Left kidney (tissue), 2 donors: ENCODE measurements around the gene SMURF2. TPM values are rescaled to one million over a fixed set of nuclear protein-coding genes. Genes with fewer than 3 reads are reported as not detected.
"Not testable (repeated sequence)": the region's sequence is repeated elsewhere in the genome, so short reads cannot be mapped to it uniquely, and the experiment has no call there.

Source experiments
- DNase-seq: peaks from one replicate; pipeline ENCODE4 v3.0.0-alpha.2; 2013
- polyA plus RNA-seq: library from polyadenylated mRNA; unstranded; fragments of 120-200 nt; gene quantifications from one replicate; pipeline ENCODE4 v1.2.1, GENCODE V29; 2013; ENCODE audit not compliant: insufficient read length

The SMURF2 gene
- polyA plus RNA-seq, 1 donor, result 42.5 TPM

DNA sequence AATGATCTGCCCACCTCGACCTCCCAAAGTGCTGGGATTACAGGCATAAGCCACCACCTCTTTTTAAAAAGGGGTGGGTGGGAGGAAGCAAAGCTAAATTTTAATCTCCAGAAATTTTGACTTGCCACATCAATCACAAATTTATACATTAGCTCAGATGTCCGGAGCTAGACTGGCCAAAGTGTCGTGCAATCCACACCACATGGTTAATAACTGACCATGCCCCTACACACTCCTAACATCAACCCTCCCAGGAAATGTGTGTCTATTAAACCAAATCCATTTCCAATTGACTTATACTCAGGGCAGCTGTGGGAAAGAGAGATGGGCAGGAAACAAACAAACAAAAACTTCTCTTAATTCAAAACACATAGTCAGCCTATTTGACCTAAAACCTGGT is 29.9 kb downstream of the SMURF2 start:
- DNase-seq, result no peak

DNA sequence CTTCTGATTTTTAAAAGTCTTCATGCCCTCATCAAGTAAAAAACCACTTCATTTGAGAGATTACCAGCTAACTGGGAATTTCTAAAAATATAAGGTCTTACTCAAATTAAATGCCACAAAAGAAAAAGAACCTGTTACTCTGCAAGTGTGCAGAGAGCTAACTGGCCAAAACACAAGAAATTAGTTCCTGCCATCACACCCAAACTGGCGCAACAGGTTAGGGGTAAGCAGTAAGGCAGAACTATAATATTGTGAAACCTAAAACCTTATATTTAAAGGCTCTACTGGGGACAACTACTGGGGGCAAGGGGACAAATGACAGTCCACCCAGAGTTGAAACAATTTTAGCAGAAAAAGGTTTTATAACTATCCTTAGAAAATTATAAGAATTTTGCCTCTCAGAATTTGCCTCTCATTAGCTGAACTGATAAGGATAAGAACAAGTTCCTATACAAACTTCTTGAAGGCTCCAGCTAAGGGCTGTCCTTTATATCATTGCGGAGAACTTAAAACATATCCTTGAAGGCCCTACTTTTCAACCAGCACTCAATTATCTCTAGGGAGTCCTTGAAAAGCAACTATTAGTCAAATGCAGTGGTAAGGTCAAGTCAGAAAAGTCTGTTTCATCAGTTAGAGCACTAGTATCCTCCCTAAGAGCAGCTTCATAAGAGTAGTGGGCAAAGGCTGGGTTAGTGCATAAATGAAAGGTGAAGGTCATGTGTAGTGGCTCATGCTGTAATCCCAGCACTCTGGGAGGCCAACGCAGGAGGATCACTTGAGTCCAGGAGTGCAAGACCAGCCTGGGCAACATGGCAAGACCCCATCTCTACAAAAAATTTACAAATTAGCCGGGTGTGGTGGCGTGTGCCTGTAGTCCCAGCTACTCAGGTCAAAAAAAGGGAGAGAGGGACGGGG is 31.5 kb downstream of the SMURF2 start:
- DNase-seq, result no peak

GRCh38 chr17:64628641-64629040 is 33.5 kb downstream of the SMURF2 start:
- DNase-seq, result no peak

GRCh38 chr17:64627797-64628196 is 34.3 kb downstream of the SMURF2 start:
- no peak for DNase-seq

DNA sequence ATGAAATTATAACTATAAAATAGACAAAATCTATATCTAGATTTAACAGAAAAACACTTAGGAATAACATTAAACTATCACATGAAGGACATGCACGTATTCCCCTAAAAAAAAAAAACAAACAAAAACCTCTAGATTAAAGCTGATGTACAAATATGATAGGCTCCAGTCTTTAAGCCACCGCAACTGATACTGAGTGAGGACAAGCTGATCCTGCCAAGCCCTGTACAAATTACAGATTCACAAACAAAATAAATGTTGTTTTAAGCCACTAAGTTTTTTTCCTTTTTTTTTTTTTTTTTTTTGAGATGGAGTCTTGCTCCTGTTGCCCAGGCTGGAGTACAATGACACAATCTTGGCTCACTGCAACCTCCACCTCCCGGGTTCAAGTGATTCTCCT is 35.3 kb downstream of the SMURF2 start:
- DNase-seq, result no peak

DNA sequence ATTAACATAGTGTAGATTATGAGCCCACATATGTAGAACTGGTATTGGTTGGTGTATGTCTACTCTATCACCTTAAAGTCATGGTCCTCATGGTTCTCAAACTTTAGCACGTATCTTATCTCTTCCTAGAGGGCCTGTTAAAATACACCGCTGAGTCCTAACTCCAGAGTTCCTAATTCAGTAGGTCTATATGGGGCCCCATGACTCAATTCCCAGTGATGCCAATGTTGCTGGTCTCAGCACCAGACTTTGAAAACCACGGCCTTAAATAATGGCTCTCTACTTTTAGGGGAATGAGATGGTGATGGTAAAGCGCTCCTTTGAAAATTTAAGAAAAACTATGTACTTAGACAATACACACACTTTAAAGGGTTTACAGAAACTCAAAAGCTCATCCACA is 36.6 kb downstream of the SMURF2 start:
- no peak for DNase-seq

DNA sequence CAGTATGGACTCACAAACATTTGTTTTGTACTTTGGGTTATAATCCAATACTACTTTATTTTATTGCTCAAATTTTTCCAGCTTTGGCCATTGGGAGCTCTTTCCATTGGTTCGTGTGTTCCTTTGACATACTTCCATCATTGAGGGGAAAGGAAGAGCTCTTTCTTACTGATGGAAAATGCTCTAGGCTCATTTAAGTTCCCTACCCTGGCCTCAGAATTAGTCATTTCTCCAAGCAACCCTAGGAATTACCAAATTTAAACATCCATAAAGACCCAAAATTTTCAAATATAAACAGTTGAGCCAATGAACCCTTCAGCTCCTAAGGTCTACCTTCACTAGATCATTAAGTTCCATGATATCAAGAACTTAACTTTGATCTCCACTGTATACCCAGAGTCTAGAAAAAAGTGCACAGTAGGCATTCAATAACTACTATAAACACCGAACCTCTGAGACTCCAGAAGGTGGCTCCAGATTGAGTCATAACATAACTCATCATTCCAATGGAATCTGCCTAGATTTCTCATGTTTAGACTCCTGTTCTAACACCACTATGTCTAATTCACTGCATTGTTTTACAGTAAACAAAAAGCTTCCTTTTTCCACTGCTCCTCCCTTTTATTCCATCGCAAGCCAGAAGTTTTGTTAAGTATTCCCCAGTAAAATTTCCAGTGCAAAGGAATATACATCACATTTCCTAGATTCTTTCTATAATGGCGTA is 39.0 kb downstream of the SMURF2 start:
- no peak for DNase-seq

DNA sequence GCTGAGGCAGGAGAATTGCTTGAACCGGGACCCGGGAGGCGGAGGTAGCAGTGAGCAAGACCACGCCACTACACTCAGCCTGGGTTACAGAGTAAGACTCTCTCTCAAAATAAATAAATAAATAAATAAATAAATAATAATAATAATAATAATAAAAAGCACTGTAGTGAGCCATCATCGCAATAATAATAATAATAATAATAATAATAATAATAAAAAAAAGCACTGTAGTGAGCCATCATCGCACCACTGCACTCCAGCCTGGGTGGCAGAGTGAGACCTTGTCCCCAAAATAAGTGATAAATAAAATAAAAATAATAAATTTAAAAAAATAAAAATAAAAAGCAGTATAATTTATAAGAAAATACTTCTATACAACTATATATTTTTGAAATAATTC is 40.3 kb downstream of the SMURF2 start:
- no peak for DNase-seq

DNA sequence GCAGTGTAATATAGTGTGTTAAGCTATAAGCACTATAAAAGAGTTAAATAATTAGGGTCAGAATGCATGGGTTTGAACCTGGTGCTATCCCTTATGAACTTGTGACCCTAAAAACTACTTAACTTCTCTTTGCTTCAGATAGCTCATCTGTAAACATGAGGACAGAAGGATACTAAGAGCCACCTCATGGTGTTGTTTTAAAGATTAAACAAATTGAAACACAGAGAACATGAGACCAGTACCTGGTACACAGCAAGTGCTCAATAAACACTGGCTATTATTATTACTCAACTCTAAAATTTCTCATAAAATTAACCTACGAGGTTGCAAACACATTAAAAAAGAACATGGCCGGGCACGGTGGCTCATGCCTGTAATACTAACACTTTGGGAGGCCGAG is 43.3 kb downstream of the SMURF2 start:
- no peak for DNase-seq

DNA sequence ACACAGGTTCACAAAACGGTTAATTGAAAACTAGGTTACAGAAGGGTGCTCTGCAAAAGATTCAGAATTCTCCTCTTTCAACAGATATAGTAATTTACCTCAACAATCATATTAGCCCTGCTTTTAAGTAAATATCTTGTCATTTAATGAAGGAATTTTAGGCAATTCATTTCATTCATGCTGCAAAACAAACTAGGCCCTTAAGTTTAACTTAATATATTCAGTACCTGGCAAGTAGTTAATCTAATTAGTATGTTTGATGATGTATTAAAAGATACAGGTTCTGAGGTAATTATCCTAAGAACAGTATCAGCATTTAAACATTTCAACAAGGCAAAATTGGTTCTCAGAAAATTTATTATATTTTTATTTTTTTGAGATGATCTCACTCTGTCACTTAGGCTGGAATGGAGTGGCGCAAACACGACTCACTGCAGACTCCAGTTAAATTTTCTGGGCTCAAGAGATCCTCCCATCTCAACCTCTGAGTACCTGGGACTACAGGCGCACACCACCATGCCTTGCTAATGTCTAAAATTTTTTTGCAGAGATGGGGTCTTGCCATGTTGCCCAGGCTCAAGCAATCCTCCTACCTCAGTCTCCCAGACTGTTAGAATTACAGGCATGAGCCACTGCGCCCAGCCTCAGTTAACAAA is 44.9 kb downstream of the SMURF2 start:
- DNase-seq, result no peak

DNA sequence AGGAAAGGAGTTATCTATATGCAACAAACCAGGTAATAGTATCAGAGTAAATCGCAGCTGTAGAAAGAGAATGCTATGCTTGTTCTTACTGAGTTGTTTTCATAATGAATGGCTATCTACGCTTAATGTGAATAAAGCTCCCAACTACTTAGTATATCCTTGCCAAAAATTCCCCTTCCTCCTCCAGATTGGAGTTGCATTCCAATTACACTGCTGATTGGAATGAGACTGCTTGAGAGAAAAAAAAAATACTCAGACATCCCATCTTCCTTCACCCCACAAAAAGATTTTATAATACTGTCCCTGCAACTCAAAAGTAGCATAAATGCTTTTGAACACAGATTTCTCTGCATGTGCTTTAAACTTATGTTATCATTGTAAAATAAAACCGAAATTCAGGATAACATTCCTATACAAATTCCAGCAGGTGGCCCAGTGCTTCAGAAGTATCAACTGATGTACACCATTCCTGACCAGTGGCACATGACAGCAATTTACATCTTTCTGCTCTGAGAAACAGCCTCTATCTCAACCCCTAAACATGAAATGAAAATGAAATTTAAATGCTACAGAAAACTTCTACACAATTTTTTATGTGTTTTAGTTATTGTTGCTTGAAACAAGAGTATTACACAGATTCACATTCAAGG is 47.0 kb downstream of the SMURF2 start:
- no peak for DNase-seq

DNA sequence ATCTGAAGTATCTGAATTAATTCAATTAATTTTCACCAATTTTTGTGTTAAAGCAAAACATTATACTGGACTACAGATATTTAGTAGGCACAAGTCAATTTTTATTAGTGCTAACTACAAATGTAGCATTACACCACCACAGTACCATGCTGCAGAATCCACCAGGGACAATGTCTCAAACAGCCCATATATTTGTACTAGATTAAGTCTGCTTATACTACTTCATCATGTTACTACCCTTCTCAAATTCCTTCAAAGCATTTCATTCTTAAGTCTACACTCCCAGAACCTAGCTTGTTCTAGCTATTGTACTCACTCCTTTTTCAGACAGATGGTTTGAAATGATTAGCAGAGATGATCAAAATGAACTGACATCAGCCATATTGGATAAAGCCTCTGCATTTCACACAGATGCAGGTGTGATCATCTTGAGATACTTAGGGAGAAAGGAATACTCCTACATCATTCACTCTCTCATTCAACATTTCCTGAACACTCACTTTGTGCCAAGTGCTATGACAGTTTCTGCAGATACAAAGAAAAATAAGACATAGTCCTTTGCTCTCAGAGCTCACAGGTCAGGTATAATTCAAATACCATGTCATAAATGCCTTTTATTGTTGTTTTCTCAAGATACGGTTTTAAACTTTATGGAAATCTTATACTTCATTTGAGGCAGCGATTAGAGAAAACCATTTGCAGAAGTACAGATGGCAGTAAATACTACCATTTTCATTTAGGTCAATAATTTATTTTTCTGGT is 47.7 kb downstream of the SMURF2 start:
- DNase-seq, result no peak

DNA sequence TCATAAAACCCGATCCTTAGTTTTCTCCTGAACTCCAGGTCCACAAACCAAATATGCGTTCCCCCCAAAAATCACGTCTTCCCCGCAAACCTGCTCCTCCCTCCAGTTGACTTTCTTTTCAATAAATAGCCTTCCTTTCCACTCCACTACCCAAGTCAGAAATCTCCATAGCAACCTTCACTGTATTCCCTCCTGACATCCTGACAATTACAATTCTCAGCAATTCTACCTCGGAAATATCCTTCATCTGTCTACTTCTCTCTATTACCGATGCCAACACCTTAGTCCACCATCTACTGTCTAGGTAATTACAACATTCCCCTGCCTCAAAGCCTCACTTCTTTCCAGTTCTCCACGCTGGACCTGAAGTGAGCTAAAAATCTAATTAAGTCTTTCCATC is 50.7 kb downstream of the SMURF2 start:
- DNase-seq, result no peak

DNA sequence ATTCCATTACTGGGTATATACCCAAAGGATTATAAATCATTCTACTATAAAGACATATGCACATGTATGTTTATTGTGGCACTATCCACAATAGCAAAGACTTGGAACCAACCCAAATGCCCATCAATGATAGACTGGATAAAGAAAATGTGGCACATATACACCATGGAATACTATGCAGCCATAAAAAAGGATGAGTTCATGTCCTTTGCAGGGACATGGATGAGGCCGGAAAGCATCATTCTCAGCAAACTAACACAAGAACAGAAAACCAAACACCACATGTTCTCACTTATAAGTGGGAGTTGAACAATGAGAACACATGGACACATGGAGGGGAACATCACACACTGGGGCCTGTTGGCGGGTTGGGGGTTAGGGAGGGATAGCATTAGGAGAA is 51.9 kb downstream of the SMURF2 start:
- not testable (repeated sequence) for DNase-seq

DNA sequence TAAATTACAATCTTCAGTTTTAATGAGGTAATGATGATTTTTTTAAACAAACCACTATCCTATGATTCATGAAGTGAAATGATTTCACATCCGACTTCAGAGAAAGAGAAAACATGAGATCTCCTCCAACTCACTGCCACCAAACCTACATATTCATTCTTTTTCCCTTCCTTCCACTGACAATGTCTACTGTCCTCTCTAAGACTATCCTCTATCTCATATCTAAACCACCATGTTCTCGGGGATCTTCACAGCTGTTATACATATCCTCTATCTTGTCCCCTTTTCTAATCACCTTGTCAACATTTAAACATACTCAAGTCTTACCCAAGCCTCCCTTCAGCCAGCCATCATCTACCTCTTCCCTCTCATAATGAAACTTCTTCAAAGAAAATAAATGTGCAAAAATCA is 53.5 kb downstream of the SMURF2 start:
- DNase-seq, result no peak

DNA sequence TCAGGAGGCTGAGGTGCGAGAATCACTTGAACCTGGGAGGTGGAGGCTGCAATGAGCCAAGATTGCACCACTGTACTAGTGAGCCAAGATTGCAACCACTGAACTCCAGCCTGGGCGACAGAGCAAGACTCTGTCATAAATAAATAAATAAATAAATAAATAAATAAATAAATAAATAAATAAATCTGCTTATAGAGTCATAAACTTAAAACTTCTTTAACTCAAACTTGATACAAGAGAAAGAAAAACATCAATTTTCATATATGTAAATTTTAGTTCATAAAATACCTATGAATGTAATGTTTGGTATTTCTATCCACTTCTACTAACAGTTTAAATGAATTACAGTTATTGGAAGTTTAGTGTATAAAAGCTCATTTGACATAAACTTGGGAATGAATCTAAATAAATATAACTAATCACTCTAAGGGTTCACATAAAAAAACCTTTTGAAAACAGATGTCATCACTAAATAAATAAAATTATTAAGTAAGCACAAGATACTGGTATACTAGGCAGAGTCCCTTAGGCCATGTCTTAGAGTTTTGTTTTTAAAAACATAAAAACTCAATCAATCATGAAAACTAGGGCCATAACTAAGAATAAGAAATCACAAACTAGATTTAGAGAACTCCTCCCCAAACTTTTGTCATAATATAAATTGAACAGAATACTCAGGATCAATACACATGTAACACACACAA is 54.1 kb downstream of the SMURF2 start:
- no peak for DNase-seq

- not testable (repeated sequence) for DNase-seq
These were observed 57.6 kb downstream of the SMURF2 start for GRCh38 chr17:64604532-64604931.

DNA sequence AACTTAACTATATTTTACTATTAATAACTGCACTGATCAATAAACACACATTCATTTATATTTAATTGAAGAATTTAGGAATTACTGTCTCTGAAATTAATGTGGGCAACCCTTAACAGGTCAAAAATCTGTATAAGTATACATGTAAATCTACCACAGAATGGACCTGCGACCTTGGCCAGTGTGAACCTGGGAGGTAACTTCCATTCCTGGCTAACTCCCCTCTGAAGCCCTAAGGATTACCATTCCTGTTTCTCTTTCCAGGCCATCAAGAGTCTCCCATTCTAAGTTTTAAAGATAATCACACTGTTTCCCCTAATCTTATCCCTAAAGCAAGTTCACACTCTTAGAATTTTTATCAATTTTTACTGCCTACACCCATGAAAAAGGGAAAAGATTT is 58.1 kb downstream of the SMURF2 start:
- no peak for DNase-seq

DNA sequence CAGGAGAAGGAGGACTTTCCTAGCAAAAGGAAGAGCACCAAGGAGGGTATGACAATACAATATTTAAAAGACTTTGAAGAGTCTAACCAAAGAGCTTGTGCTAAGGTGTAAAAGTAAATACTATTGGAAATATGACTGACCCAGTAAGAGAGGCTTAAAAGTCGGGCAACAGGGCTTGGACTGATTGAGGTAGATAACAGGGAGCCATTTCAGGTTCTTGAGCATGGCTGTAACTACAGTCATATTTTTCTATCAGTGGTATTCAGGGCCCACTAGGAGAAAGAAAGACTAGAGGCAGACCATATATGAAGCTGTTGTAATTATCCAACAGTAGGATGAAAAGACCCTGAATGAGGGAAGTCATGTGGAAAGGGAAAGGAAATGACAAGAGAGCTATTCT is 62.3 kb downstream of the SMURF2 start:
- DNase-seq, result no peak

DNA sequence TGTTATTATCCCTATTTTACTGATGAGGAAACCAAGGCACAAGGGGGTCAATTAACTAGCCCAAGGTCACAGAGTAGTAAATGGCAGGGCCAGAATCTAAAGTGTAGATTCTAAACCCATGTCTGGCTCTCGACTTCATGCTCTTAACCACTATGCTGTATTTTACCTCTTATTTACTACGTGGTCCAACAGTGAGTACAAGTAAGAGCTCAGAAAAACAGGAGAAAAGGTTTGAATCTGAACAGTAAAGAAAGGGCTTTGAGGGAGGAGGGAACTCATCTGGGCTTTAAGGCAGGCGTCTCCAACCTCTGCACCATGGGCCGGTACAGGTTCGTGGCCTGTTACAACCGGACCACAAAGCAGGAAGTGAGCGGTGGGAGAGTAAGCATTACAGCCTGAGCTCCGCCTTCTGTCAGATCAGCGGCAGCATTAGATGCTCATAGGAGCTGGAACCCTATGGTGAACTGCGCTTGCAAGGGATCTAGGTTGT is 62.9 kb downstream of the SMURF2 start:
- no peak for DNase-seq

- DNase-seq, result no peak
These were observed 63.4 kb downstream of the SMURF2 start for GRCh38 chr17:64598672-64599071.
